HEK293T (cell line): ENCODE measurements around the gene SNRPF.

Experiments used
- FOXK2 ChIP-seq: fragments of 450-650 bp; IDR thresholded peaks from 2 replicates; pipeline ENCODE4 v1.6.1; 2016; ENCODE audit warnings: mild to moderate bottlenecking
- FOXM1 ChIP-seq: fragments of 450-650 bp; IDR thresholded peaks from 2 replicates; pipeline ENCODE4 v1.6.1; 2017; ENCODE audit warnings: mild to moderate bottlenecking, borderline replicate concordance
- SP1 ChIP-seq: fragments of 450-650 bp; IDR thresholded peaks from 2 replicates; pipeline ENCODE4 v1.6.1; 2017

- TF ChIP-seq FOXK2 (no peak), FOXM1 (no peak), SP1 (no peak)
Measured at GRCh38 chr12:95809000-95809680, 49.6 kb upstream of the SNRPF start.
